Astrocyte (in vitro differentiated cells and primary cell): Measurements from ENCODE around the gene ALDH1A3. TPM values are rescaled to one million over a fixed set of nuclear protein-coding genes. Genes with fewer than 3 reads are reported as not detected.

Experiments used
- DNase-seq: peaks from one replicate; pipeline ENCODE4 v3.0.0-alpha.2; 2010; ENCODE audit warnings: low read depth
- FAIRE-seq: peaks from 2 replicates; lab custom pipeline; 2011; peaks lifted over from hg19 to GRCh38; lab: Jason Lieb, UNC
- H2AFZ ChIP-seq: 2 replicates; pipeline ENCODE4 v1.6.0; 2012; ENCODE audit warnings: low read depth, low read length, inconsistent platforms
- H3K27ac ChIP-seq: 2 replicates; pipeline ENCODE4 v1.5.1; 2011; ENCODE audit warnings: low read depth, low read length, inconsistent platforms
- H3K27me3 ChIP-seq: 2 replicates; pipeline ENCODE4 v1.6.0; 2011; ENCODE audit warnings: low read length, inconsistent platforms; ENCODE audit not compliant: insufficient read depth
- H3K36me3 ChIP-seq: 2 replicates; pipeline ENCODE4 v1.5.1; 2011; ENCODE audit warnings: low read length, inconsistent platforms; ENCODE audit not compliant: insufficient read depth
- H3K4me1 ChIP-seq: 2 replicates; pipeline ENCODE4 v1.5.1; 2011; ENCODE audit warnings: low read length, inconsistent platforms; ENCODE audit not compliant: insufficient read depth
- H3K4me2 ChIP-seq: 2 replicates; pipeline ENCODE4 v1.6.0; 2012; ENCODE audit warnings: low read length, inconsistent platforms
- H3K4me3 ChIP-seq: 2 replicates; pipeline ENCODE4 v1.5.1; 2011; ENCODE audit warnings: low read depth, mild to moderate bottlenecking, low read length, inconsistent platforms; ENCODE audit not compliant: insufficient read depth
- H3K79me2 ChIP-seq: 2 replicates; pipeline ENCODE4 v1.6.0; 2012; ENCODE audit warnings: mild to moderate bottlenecking, low read length, inconsistent platforms; ENCODE audit not compliant: insufficient read depth
- H3K9ac ChIP-seq: 2 replicates; pipeline ENCODE4 v1.6.0; 2012; ENCODE audit warnings: mild to moderate bottlenecking, low read length, inconsistent platforms
- H3K9me3 ChIP-seq: 2 replicates; pipeline ENCODE4 v1.5.1; 2012; ENCODE audit warnings: low read depth, mild to moderate bottlenecking, low read length, inconsistent platforms; ENCODE audit not compliant: insufficient read depth
- H4K20me1 ChIP-seq: 2 replicates; pipeline ENCODE4 v1.6.0; 2012; ENCODE audit warnings: low read length, inconsistent platforms; ENCODE audit not compliant: insufficient read depth
- H3K27ac Mint-ChIP-seq: one replicate; pipeline ENCODE4 v1.8.0; 2021; ENCODE audit warnings: mild to moderate bottlenecking, mixed read lengths; ENCODE audit not compliant: unreplicated experiment
- H3K27me3 Mint-ChIP-seq: one replicate; pipeline ENCODE4 v1.8.0; 2021; ENCODE audit warnings: low read depth, mixed read lengths; ENCODE audit not compliant: unreplicated experiment
- H3K36me3 Mint-ChIP-seq: one replicate; pipeline ENCODE4 v1.8.0; 2021; ENCODE audit warnings: low read depth, mixed read lengths; ENCODE audit not compliant: unreplicated experiment
- H3K4me1 Mint-ChIP-seq: one replicate; pipeline ENCODE4 v1.8.0; 2021; ENCODE audit warnings: low read depth, mixed read lengths; ENCODE audit not compliant: unreplicated experiment
- H3K4me3 Mint-ChIP-seq: one replicate; pipeline ENCODE4 v1.8.0; 2021; ENCODE audit warnings: mild to moderate bottlenecking, moderate library complexity, mixed read lengths; ENCODE audit not compliant: unreplicated experiment
- H3K9me3 Mint-ChIP-seq: one replicate; pipeline ENCODE4 v1.8.0; 2021; ENCODE audit warnings: mild to moderate bottlenecking, mixed read lengths; ENCODE audit not compliant: unreplicated experiment
- EZH2 ChIP-seq: IDR thresholded peaks from 2 replicates; pipeline ENCODE4 v1.6.1; 2012; ENCODE audit warnings: mild to moderate bottlenecking, low read length, inconsistent platforms; ENCODE audit not compliant: insufficient read depth
- total RNA-seq: library from RNA; stranded (reverse); gene quantifications from 2 replicates; pipeline ENCODE4 v1.2.1, GENCODE V29; 2021
- TF ChIP-seq, protein P1 (sequence below): IDR thresholded peaks from 2 replicates; pipeline ENCODE4 v1.5.1; 2011; ENCODE audit warnings: low read depth, mild to moderate bottlenecking, inconsistent platforms, low read length, moderate library complexity; ENCODE audit not compliant: insufficient read depth

ALDH1A3 gene
- total RNA-seq, 1 donor from 2014 or later, result 0.95 TPM

- Histone ChIP-seq H2AFZ (no peak overlapping the region), H3K36me3 (no peaks in the 10 kb centered on the region), H3K9me3 (no peaks in the 10 kb centered on the region), H3K27me3 (no peaks in the 10 kb centered on the region), H3K79me2 (no peaks in the 10 kb centered on the region), H3K27ac (no peak overlapping the region), H4K20me1 (no peaks in the 10 kb centered on the region), H3K4me2 (peak overlapping the region; percentile 21), H3K4me3 (no peak overlapping the region), H3K9ac (no peak overlapping the region), H3K4me1 (peaks cover 13% of the 10 kb centered on the region)
- Mint-ChIP-seq H3K27me3 (peaks cover 28% of the 10 kb centered on the region), H3K9me3 (no peaks in the 10 kb centered on the region), H3K4me3 (no peak overlapping the region), H3K4me1 (peaks cover 10% of the 10 kb centered on the region), H3K27ac (no peak overlapping the region), H3K36me3 (no peaks in the 10 kb centered on the region)
- no peak for FAIRE-seq
- no peak for DNase-seq
- TF ChIP-seq, protein P1, sequence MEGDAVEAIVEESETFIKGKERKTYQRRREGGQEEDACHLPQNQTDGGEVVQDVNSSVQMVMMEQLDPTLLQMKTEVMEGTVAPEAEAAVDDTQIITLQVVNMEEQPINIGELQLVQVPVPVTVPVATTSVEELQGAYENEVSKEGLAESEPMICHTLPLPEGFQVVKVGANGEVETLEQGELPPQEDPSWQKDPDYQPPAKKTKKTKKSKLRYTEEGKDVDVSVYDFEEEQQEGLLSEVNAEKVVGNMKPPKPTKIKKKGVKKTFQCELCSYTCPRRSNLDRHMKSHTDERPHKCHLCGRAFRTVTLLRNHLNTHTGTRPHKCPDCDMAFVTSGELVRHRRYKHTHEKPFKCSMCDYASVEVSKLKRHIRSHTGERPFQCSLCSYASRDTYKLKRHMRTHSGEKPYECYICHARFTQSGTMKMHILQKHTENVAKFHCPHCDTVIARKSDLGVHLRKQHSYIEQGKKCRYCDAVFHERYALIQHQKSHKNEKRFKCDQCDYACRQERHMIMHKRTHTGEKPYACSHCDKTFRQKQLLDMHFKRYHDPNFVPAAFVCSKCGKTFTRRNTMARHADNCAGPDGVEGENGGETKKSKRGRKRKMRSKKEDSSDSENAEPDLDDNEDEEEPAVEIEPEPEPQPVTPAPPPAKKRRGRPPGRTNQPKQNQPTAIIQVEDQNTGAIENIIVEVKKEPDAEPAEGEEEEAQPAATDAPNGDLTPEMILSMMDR, result no peak
- TF ChIP-seq EZH2, result no peak
Observed at GRCh38 chr15:100891307-100892012, 11.8 kb downstream of the ALDH1A3 start.

DNA sequence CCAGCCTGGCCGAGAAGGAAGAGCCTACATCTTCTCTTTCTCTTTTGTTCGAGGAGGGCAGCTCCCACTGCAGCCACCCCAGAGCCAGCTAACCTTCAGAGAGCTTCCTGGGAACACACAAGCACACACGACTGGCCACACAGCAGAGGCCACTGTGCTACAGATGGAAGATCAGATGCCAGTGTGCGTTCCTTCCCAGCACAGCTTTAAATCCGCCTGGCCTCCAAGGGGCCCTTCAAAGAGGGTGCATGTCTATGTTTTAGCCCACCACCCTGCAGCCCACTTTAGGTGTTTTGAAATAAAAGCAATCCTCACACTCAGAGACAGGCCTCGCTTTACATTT is 12.4 kb downstream of the ALDH1A3 start:
- FAIRE-seq, result no peak
- TF ChIP-seq, protein P1, result no peak
- no peak for TF ChIP-seq EZH2
- H3K4me3 Mint-ChIP-seq, result no peak overlapping the region

DNA sequence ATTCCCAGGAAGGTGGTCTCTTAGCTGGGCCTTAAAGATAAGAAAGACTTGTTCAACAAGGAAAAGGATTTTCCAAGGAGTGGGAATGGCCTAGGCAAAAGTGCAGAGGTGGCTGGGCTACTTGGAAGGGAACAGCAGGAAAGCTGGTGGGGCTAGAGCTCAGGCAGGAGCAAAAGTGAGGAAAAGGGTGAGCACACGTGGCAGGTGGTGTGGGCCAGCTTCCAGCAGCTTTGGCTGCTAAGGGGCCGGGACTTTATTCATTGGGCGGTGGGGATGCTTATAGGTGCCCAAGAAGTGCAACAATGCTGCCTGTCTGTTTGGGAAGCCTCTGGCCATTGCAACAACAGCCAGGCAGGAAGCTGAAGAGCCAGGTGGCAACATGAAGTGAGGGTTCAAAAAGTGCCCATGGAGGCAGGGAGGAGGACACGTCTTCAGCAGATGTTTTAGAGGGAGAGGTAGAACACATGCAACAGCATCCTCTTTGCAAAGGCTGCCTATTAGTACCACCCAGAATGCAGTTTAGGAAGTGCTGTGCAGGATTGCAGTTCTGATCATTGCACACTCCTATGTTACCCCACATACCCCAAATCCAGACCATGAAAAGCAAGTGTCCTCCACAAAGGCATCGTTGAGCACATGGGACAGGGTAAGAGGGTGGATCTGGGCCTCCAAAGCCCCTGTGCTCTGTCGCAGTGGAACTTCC is 13.8 kb downstream of the ALDH1A3 start:
- Histone ChIP-seq H3K4me2 (no peak overlapping the region), H3K4me1 (peaks cover 13% of the 10 kb centered on the region), H3K27me3 (no peaks in the 10 kb centered on the region), H3K79me2 (no peaks in the 10 kb centered on the region), H3K27ac (no peak overlapping the region), H4K20me1 (no peaks in the 10 kb centered on the region), H3K36me3 (no peaks in the 10 kb centered on the region), H3K9ac (no peak overlapping the region), H3K9me3 (no peaks in the 10 kb centered on the region), H3K4me3 (no peak overlapping the region), H2AFZ (no peak overlapping the region)
- no peaks in the 10 kb centered on the region for H3K9me3 Mint-ChIP-seq
- H3K36me3 Mint-ChIP-seq, result no peaks in the 10 kb centered on the region
- DNase-seq (no peak), FAIRE-seq (no peak)
- peaks cover 10% of the 10 kb centered on the region for H3K4me1 Mint-ChIP-seq
- H3K27me3 Mint-ChIP-seq, result peaks cover 31% of the 10 kb centered on the region
- no peak overlapping the region for H3K4me3 Mint-ChIP-seq
- TF ChIP-seq, protein P1, result no peak
- TF ChIP-seq EZH2, result no peak
- H3K27ac Mint-ChIP-seq, result no peak overlapping the region

More for the DNA sequence above, 12.4 kb downstream of the ALDH1A3 start:
- Histone ChIP-seq H3K4me1 (peaks cover 13% of the 10 kb centered on the region), H3K27me3 (no peaks in the 10 kb centered on the region), H2AFZ (no peak overlapping the region), H3K27ac (no peak overlapping the region), H3K9me3 (no peaks in the 10 kb centered on the region), H3K4me3 (no peak overlapping the region), H3K36me3 (no peaks in the 10 kb centered on the region), H3K79me2 (no peaks in the 10 kb centered on the region), H3K9ac (no peak overlapping the region), H4K20me1 (no peaks in the 10 kb centered on the region), H3K4me2 (peak overlapping the region; percentile 21)
- peaks cover 24% of the 10 kb centered on the region for H3K27me3 Mint-ChIP-seq
- H3K27ac Mint-ChIP-seq, result no peak overlapping the region
- H3K36me3 Mint-ChIP-seq, result no peaks in the 10 kb centered on the region
- DNase-seq, result no peak
- no peaks in the 10 kb centered on the region for H3K9me3 Mint-ChIP-seq
- peaks cover 10% of the 10 kb centered on the region for H3K4me1 Mint-ChIP-seq
